HTERT RPE-1 (cell line): ENCODE measurements around the gene CORO1C.

ENCODE experiments used
- in situ Hi-C: fragments of 300-500 bp; cut with MboI; formaldehyde crosslinking; loops from 4 replicates; pipeline ENCODE4 v1.14.3; 2020; ENCODE audit warnings: low sequenced_read_pairs

Gene CORO1C

DNA sequence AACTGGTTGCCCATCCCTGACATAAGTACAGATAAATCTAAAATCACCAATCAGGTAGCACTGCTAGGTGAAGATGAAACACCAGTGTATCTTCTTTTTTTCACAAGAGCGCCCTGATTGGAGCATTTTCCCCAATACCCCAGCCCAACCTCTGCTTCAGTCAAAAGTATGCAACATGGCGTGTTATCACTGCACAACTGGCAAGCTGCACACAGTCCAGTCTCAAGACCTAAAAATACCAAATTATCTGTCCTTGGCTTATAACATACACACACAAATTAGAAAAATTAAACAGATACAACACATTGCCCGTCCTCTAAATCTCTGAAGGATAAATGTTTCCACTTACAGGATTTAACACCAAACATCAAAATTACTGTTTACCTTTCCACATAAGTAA lies 77.4 kb downstream of the CORO1C start:
- in situ Hi-C loops: no loop called here

- in situ Hi-C loops: no loop called here
These were observed 78.2 kb downstream of the CORO1C start for GRCh38 chr12:108653082-108653516.

DNA sequence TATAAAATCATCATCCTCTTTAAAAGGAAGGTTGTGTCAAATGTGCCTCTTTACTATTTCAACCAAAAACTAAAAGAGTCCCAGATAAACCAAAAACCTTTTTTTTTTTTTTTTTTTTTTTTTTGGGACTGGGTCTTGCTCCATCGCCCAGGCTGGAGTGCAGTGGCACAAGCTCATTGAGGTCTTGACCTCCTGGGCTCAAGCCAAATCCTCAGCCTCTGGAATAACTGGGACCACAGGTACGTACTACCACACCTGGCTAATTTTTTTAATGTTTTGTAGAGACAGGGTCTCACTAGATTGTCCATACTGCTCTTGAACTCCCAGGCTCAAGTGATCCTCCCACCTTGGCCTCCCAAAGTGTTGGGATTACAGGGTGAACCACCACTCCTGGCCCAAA lies 81.2 kb downstream of the CORO1C start:
- in situ Hi-C loops: no loop called here

GRCh38 chr12:108649669-108650068 lies 81.6 kb downstream of the CORO1C start:
- in situ Hi-C loops: no loop called here

DNA sequence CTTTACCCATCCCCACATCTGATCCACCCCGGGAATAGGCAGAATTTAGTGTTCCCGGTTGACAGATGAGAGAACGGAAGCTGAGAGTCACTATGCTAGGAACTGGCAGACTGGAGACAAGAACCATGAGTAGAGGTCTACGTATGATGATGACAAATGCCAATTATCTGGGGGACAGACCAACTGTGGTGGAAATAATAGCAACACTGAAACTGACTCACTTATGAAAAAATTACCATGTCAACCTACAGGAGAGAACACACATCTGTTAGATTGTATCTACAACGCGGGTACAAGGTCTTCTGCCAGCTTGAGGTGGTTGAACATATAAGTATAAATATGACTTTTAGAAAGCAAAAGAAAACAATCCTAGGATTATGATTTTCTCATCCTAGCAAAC lies 82.2 kb downstream of the CORO1C start:
- in situ Hi-C loops: no loop called here

- in situ Hi-C loops: no loop called here
These were observed 82.9 kb downstream of the CORO1C start for GRCh38 chr12:108648371-108648770.

DNA sequence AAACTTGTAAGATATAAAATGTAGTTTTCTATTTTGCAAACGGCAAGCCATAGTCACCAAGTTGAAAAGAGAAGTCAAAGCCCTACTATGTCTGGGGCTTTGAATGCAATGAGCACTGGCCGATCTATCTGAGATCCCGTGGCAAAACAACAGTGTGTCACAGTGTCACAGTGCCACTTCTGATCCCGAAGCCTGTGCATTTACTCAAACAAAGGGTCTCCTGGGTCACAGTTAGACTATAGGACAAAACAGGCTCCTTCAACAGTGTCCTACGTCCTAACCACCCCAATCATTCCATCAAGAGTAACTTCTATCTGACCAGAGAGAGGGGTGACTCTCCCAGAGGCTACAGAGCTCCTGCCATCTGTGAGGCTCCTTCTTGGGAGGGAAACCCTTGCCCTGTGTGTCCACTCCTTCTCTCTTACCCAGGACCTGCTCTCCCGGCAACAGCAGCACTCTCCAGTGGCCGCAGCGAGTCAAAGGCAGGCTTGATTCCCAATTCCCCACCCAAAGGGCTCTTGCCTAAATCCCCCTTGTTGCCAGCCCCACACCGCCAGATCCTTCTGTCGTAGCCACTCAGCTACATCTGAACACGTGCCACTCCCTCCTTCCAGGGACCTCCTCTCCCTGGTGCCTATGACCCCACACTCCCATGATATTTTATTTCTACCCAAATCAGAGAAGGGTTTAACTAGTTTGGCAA lies 83.6 kb downstream of the CORO1C start:
- in situ Hi-C loops: no loop called here

GRCh38 chr12:108646600-108647579 lies 84.4 kb downstream of the CORO1C start:
- in situ Hi-C loops: no loop called here

GRCh38 chr12:108645686-108646599 lies 85.4 kb downstream of the CORO1C start:
- in situ Hi-C loops: no loop called here

DNA sequence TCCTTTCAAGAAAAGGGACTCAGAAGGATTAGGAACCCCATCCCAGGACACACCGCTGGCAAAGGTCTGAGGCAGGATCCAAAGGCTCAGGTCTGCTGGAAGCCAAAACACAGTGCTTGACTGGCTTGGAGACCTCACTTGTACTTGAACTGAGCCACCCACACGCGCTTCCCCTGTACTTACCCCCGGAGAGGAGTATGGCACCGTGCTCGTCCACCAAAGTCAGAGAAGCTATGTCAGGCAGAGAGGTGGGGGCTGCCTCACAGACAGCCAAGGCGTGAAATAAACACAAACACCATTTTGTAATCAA lies 86.6 kb downstream of the CORO1C start:
- in situ Hi-C loops: no loop called here

- in situ Hi-C loops: no loop called here
These were observed 87.1 kb downstream of the CORO1C start for GRCh38 chr12:108643941-108644810.

DNA sequence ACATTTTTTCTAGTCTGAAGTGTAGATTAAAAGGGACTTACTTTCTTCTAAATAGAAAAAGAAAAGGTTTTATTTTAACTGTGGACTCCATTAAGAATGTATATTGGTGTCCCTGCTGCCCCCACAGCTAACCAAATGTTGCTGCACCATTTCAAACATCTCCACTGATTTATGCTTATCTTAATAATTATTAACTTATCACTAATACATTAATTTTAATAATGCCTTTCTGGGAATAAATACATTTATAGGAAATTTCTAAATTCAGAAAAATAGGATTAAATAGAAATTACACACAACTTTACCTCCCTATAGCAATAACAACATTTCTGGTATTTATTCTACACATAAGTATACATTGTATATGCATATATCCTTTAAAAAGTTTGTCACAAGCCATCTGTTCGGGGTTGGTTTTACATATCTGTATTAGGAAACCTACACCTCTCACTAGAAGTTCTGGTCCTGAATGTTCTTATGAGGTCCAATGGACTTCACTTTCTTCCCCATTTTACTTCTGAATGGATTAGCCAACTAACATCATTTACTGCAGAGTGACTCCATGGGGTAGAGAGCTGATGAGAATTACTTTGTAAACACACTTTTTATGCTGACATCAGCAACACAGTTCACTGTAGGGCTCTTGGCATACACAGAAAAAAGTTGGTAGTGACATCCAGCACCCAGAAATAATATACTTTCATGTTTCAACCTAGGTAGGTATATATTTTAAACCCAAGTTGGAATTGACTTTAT lies 88.2 kb downstream of the CORO1C start:
- in situ Hi-C loops: no loop called here

DNA sequence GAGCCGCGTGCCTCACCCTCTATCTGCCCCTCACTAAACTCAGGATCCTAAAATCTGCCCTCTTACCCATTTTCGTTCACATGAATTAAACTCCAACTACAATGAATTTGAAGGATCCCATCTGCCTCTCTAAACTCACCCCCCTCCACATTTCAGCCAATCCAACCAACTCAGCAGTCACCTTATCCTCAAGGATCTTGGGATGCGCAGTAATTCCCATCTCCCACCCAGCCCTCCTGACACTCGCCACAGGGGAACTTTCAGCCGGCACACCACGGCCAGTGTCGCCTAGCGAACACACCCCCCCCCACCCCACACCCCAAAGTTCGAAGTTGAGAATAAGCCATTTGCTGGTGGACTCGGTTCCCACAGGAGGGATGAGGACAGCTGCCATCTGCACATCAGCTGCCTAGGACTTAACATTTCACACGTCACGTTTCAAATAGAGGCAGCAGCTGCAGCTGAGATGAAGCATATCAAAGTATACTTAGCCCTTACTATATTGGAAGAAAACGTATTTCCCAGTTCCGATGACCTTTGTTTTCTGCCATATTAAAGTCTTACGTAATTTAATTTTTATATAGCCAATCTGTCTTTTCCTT lies 88.9 kb downstream of the CORO1C start:
- in situ Hi-C loops: no loop called here

- in situ Hi-C loops: no loop called here
These were observed 89.7 kb downstream of the CORO1C start for GRCh38 chr12:108641446-108642268.

- in situ Hi-C loops: no loop called here
These were observed 90.4 kb downstream of the CORO1C start for GRCh38 chr12:108640802-108641445.

DNA sequence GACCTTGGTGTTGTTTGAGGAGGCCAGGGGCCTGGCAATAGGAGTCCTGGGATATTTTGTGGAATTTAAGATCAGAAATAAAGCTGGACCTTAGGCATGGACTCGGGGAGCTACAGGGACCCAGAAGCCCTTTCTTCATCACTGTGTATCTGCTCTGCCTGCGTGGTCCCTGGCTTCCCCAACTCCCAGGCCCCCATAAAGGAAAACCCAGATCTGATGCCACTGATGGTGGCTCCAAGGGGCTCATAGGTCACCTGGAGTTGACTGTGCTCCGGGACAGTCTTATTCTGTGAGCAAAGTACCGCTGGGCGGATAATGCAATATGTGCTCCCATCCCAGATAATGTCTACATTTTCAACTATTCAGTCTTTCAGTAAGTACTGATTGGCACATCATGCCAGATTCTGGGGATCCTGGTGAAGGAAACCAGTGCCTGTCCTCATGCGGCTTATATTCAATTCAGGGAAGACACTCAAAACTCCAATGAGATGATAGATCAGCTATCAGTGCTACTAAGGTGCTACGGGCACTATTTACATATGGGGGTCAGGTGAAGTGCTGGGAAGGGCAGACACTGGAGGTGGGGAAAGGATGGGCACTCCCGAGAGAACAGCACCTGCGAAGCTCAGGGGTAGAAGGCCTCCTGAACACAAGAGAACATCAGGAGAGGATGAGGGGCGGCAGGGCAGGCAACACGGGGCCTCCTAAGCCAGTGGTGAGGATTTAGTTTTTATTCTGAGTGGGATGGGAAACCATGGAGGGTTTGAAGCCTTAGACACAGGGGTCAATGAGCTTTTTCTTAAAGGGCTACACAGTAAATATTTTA lies 92.1 kb downstream of the CORO1C start:
- in situ Hi-C loops: no loop called here
